ENCODE results near the gene CD38.
A peak's percentile ranks its signal among the peaks of the same experiment; 100 is the strongest.

CD38 gene

GRCh38 chr4:15870079-15870478 is 92.0 kb downstream of the CD38 start:
- DNase-seq: no peak

GRCh38 chr4:15870921-15871664 is 93.0 kb downstream of the CD38 start:
- DNase-seq: no peak

- no peak for DNase-seq
Measured at GRCh38 chr4:15873117-15873516, 95.0 kb downstream of the CD38 start.

GRCh38 chr4:15874671-15875070 is 96.5 kb downstream of the CD38 start:
- no peak for DNase-seq

- DNase-seq: no peak
Measured at GRCh38 chr4:15875663-15876460, 97.7 kb downstream of the CD38 start.

- no peak for DNase-seq
Measured at GRCh38 chr4:15878011-15878410, 99.9 kb downstream of the CD38 start.

GRCh38 chr4:15881820-15882219 is 103.7 kb downstream of the CD38 start:
- no peak for DNase-seq

GRCh38 chr4:15882675-15883086 is 104.6 kb downstream of the CD38 start:
- DNase-seq: peak; percentile 32

- no peak for DNase-seq
Measured at GRCh38 chr4:15883610-15884243, 105.6 kb downstream of the CD38 start.

GRCh38 chr4:15884666-15885065 is 106.5 kb downstream of the CD38 start:
- no peak for DNase-seq

GRCh38 chr4:15885422-15885821 is 107.3 kb downstream of the CD38 start:
- DNase-seq: no peak

GRCh38 chr4:15888515-15888914 is 110.4 kb downstream of the CD38 start:
- DNase-seq: no peak

- DNase-seq: no peak
Measured at GRCh38 chr4:15890246-15890829, 112.2 kb downstream of the CD38 start.

- no peak for DNase-seq
Measured at GRCh38 chr4:15891312-15891711, 113.2 kb downstream of the CD38 start.

- no peak for DNase-seq
Measured at GRCh38 chr4:15893962-15894361, 115.8 kb downstream of the CD38 start.

- no peak for DNase-seq
Measured at GRCh38 chr4:15894393-15894792, 116.3 kb downstream of the CD38 start.

- DNase-seq: no peak
Measured at GRCh38 chr4:15894921-15895916, 117.1 kb downstream of the CD38 start.

GRCh38 chr4:15897577-15897976 is 119.4 kb downstream of the CD38 start:
- DNase-seq: no peak

- DNase-seq: no peak
Measured at GRCh38 chr4:15898902-15899301, 120.8 kb downstream of the CD38 start.

GRCh38 chr4:15899511-15899910 is 121.4 kb downstream of the CD38 start:
- DNase-seq: no peak

- no peak for DNase-seq
Measured at GRCh38 chr4:15901007-15901406, 122.9 kb downstream of the CD38 start.

- no peak for DNase-seq
Measured at GRCh38 chr4:15901998-15902397, 123.9 kb downstream of the CD38 start.
